OCI-LY7 (cell line): ENCODE results near the gene RPS6KA2. TPM values are rescaled to one million over a fixed set of nuclear protein-coding genes. Genes with fewer than 3 reads are reported as not detected.

Source experiments
- BruUV-seq: library from RNA; stranded (reverse); fragments of 400-500 nt; replicated peaks from 2 replicates; lab custom pipeline; 2021; lab: Mats Ljungman, UMichigan
- CTCF ChIA-PET: fragments of 300-600 bp; sonication (Branson Sonifier 250); formaldehyde crosslinking; loops from one replicate; lab custom pipeline; 2022; ENCODE audit warnings: antibody characterized with exemption; ENCODE audit not compliant: unreplicated experiment; lab: Charles Lee
- POLR2A ChIA-PET: fragments of 300-600 bp; sonication (Branson Sonifier 250); formaldehyde crosslinking; loops from one replicate; lab custom pipeline; 2022; ENCODE audit warnings: antibody characterized with exemption; lab: Charles Lee
- DNase-seq: peaks from one replicate; pipeline ENCODE4 v3.0.0-alpha.2; 2015; ENCODE audit warnings: low spot score
- H2AFZ ChIP-seq: fragments of 200-600 bp; sonication (generic), shearing (Covaris generic); 2 replicates; pipeline ENCODE4 v1.6.1; 2014; ENCODE audit warnings: mild to moderate bottlenecking, antibody characterized with exemption, low read length, moderate library complexity
- H3K27ac ChIP-seq: fragments of 200-600 bp; sonication (generic); 2 replicates; pipeline ENCODE4 v1.5.1; 2014; ENCODE audit warnings: mixed run types, low read depth, mild to moderate bottlenecking, moderate library complexity, low read length, inconsistent platforms; ENCODE audit not compliant: poor library complexity, severe bottlenecking
- H3K36me3 ChIP-seq: fragments of 200-600 bp; sonication (generic); 2 replicates; pipeline ENCODE4 v1.6.1; 2014; ENCODE audit warnings: mild to moderate bottlenecking, antibody characterized with exemption, low read length, moderate library complexity, mixed read lengths; ENCODE audit not compliant: insufficient read depth
- H3K4me1 ChIP-seq: fragments of 200-600 bp; sonication (generic); 2 replicates; pipeline ENCODE4 v1.5.1; 2014; ENCODE audit warnings: mild to moderate bottlenecking, low read length; ENCODE audit not compliant: insufficient read depth, poor library complexity, severe bottlenecking
- H3K4me2 ChIP-seq: fragments of 200-600 bp; sonication (generic); 2 replicates; pipeline ENCODE4 v1.6.1; 2014; ENCODE audit warnings: mild to moderate bottlenecking, low read length
- H3K4me3 ChIP-seq: fragments of 200-600 bp; sonication (generic); 2 replicates; pipeline ENCODE4 v1.5.1; 2014; ENCODE audit warnings: mild to moderate bottlenecking, low read depth, low read length; ENCODE audit not compliant: poor library complexity, severe bottlenecking
- H3K79me2 ChIP-seq: fragments of 200-600 bp; sonication (generic); 2 replicates; pipeline ENCODE4 v1.6.1; 2016; ENCODE audit warnings: low read depth, mild to moderate bottlenecking, low read length, moderate library complexity, mixed read lengths; ENCODE audit not compliant: insufficient read depth
- H3K9me2 ChIP-seq: fragments of 200-600 bp; sonication (generic); 2 replicates; pipeline ENCODE4 v1.6.1; 2016; ENCODE audit warnings: mild to moderate bottlenecking, low read length, mixed read lengths; ENCODE audit not compliant: insufficient read depth
- H3K9me3 ChIP-seq: fragments of 200-600 bp; sonication (generic); 2 replicates; pipeline ENCODE4 v1.6.1; 2014; ENCODE audit warnings: mild to moderate bottlenecking, mixed run types, low read length, mixed read lengths
- H4K20me1 ChIP-seq: fragments of 200-600 bp; sonication (generic); 2 replicates; pipeline ENCODE4 v1.6.1; 2014; ENCODE audit warnings: mild to moderate bottlenecking, antibody characterized with exemption, low read length, moderate library complexity, mixed read lengths; ENCODE audit not compliant: insufficient read depth
- EZH2phosphoT487 ChIP-seq: fragments of 200-600 bp; sonication (generic); IDR thresholded peaks from 2 replicates; pipeline ENCODE4 v1.6.1; 2018; ENCODE audit warnings: low read depth, borderline replicate concordance, mild to moderate bottlenecking, mixed run types, antibody characterized with exemption, low read length, moderate library complexity, mixed read lengths
- intact Hi-C: fragments of 100-400 bp; cut with micrococcal nuclease; formaldehyde crosslinking; loops from one replicate; pipeline ENCODE4 v1.10.0; 2022; ENCODE audit not compliant: unreplicated experiment
- total RNA-seq, 2 experiments: library from RNA; depleted of rRNA in 1 of 2; stranded (reverse); fragments of >200 nt in 1 of 2; shearing (Covaris generic) in 1 of 2; gene quantifications; 2 replicates each; pipeline ENCODE4 v1.2.3, GENCODE V29; 2014 to 2022
- TF ChIP-seq, protein P1 (sequence below): fragments of 200-600 bp; sonication (generic); conservative IDR thresholded peaks from 2 replicates; pipeline ENCODE4 v1.5.1; 2014; ENCODE audit warnings: mild to moderate bottlenecking, antibody characterized with exemption, low read length, moderate library complexity, mixed read lengths

The RPS6KA2 gene
- total RNA-seq, 2 experiments from 2014 or later: 0.69 to 1.9 TPM

DNA sequence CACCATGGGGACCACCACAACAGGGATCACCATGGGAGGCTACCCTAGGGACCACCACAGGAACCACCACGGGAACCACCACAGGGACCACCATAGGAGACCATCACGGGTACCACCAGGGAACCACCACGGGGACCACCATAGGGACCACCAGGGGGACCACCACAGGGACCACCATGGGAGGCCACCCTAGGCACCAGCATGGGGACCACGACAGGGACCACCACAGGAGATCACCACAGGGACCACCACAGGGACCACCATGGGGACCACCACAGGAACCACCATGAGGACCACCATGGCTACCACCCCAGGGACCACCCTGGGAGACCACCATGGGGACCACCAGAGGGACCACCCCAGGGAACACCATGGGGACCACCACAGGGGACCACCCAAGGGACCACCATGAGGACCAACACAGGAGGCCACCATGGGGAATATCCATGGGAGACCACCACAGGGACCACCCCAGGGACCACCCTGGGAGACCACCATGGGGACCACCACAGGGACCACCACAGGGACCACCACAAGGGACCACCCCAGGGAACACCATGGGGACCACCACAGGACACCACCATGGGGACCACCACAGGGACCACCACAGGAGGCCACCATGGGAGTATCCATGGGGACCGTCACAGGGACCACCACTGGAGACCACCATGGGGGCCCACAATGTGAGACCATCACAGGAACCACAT lies 176.7 kb downstream of the RPS6KA2 start:
- no TSS peak for BruUV-seq
- Histone ChIP-seq H3K9me2 (no peaks in the 10 kb centered on the region), H3K9me3 (no peaks in the 10 kb centered on the region), H3K79me2 (no peaks in the 10 kb centered on the region), H3K36me3 (no peaks in the 10 kb centered on the region), H3K4me3 (no peak overlapping the region), H3K4me2 (no peak overlapping the region), H3K27ac (no peak overlapping the region), H2AFZ (no peak overlapping the region), H4K20me1 (no peaks in the 10 kb centered on the region), H3K4me1 (no peaks in the 10 kb centered on the region)
- no peak for TF ChIP-seq EZH2phosphoT487
- TF ChIP-seq, protein P1, sequence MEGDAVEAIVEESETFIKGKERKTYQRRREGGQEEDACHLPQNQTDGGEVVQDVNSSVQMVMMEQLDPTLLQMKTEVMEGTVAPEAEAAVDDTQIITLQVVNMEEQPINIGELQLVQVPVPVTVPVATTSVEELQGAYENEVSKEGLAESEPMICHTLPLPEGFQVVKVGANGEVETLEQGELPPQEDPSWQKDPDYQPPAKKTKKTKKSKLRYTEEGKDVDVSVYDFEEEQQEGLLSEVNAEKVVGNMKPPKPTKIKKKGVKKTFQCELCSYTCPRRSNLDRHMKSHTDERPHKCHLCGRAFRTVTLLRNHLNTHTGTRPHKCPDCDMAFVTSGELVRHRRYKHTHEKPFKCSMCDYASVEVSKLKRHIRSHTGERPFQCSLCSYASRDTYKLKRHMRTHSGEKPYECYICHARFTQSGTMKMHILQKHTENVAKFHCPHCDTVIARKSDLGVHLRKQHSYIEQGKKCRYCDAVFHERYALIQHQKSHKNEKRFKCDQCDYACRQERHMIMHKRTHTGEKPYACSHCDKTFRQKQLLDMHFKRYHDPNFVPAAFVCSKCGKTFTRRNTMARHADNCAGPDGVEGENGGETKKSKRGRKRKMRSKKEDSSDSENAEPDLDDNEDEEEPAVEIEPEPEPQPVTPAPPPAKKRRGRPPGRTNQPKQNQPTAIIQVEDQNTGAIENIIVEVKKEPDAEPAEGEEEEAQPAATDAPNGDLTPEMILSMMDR: no peak
- intact Hi-C loops: no loop called here
- POLR2A ChIA-PET: no interaction called here
- no peak for DNase-seq
- CTCF ChIA-PET: no interaction called here

GRCh38 chr6:166449641-166450040 lies 177.4 kb downstream of the RPS6KA2 start:
- DNase-seq: no peak
- Histone ChIP-seq H3K4me1 (no peaks in the 10 kb centered on the region), H3K27ac (no peak overlapping the region), H3K9me3 (no peaks in the 10 kb centered on the region), H2AFZ (no peak overlapping the region), H3K36me3 (no peaks in the 10 kb centered on the region), H3K4me3 (no peak overlapping the region), H3K9me2 (no peaks in the 10 kb centered on the region), H3K4me2 (no peak overlapping the region), H3K79me2 (no peaks in the 10 kb centered on the region), H4K20me1 (no peaks in the 10 kb centered on the region)
- no peak for TF ChIP-seq EZH2phosphoT487
- TF ChIP-seq, protein P1: no peak
- intact Hi-C loops: no loop called here
- ChIA-PET POLR2A (no interaction called here), CTCF (interaction anchor here (0.6 kb wide), 1 partner anchor 151 kb away, joined by 3 read pairs; no protein-coding TSS in a partner anchor)
- BruUV-seq: no TSS peak

GRCh38 chr6:166449036-166449435 lies 178.0 kb downstream of the RPS6KA2 start:
- Histone ChIP-seq H3K36me3 (no peaks in the 10 kb centered on the region), H3K9me3 (no peaks in the 10 kb centered on the region), H2AFZ (no peak overlapping the region), H3K79me2 (no peaks in the 10 kb centered on the region), H4K20me1 (no peaks in the 10 kb centered on the region), H3K4me1 (no peaks in the 10 kb centered on the region), H3K4me3 (no peak overlapping the region), H3K4me2 (no peak overlapping the region), H3K9me2 (no peaks in the 10 kb centered on the region), H3K27ac (no peak overlapping the region)
- DNase-seq: no peak
- intact Hi-C loops: no loop called here
- TF ChIP-seq, protein P1: no peak
- TF ChIP-seq EZH2phosphoT487: no peak
- POLR2A ChIA-PET: interaction anchor here (0.9 kb wide), 1 partner anchor 10 kb away, joined by 3 read pairs; no protein-coding TSS in a partner anchor
- CTCF ChIA-PET: interaction anchor here (0.6 kb wide), 1 partner anchor 150 kb away, joined by 3 read pairs; no protein-coding TSS in a partner anchor
- no TSS peak for BruUV-seq
